Activated CD4-positive, alpha-beta T cell treated with anti-CD3 and anti-CD28 coated beads, Interleukin-2, amount 10 ng/mL, durations not matched to agents 7 days and 5 days (primary cell): ENCODE results near the gene PCDHB5. TPM values are rescaled to one million over a fixed set of nuclear protein-coding genes. Genes with fewer than 3 reads are reported as not detected.
"Not testable (repeated sequence)": the region's sequence is repeated elsewhere in the genome, so short reads cannot be mapped to it uniquely, and the experiment has no call there.

Experiments
- CTCF ChIA-PET: fragments of 350-600 bp; sonication (Branson Sonifier 250); formaldehyde crosslinking; loops from one replicate; lab custom pipeline; 2021; ENCODE audit warnings: antibody characterized with exemption; lab: Charles Lee
- POLR2A ChIA-PET: fragments of 350-600 bp; sonication (Branson Sonifier 250); formaldehyde crosslinking; loops from one replicate; lab custom pipeline; 2021; ENCODE audit warnings: antibody characterized with exemption; lab: Charles Lee
- DNase-seq: peaks from one replicate; pipeline ENCODE4 v3.0.0-alpha.2; 2020
- H3K27ac Mint-ChIP-seq: one replicate; pipeline ENCODE4 v1.8.0; 2021; ENCODE audit warnings: mild to moderate bottlenecking, moderate library complexity, mixed read lengths
- H3K27me3 Mint-ChIP-seq: one replicate; pipeline ENCODE4 v1.8.0; 2021; ENCODE audit warnings: mixed read lengths
- H3K36me3 Mint-ChIP-seq: one replicate; pipeline ENCODE4 v1.8.0; 2021; ENCODE audit warnings: low read depth, mixed read lengths
- H3K4me1 Mint-ChIP-seq: one replicate; pipeline ENCODE4 v1.8.0; 2021; ENCODE audit warnings: mixed read lengths
- H3K4me3 Mint-ChIP-seq: one replicate; pipeline ENCODE4 v1.8.0; 2021; ENCODE audit warnings: mild to moderate bottlenecking, moderate library complexity, mixed read lengths
- H3K9me3 Mint-ChIP-seq: one replicate; pipeline ENCODE4 v1.8.0; 2021; ENCODE audit warnings: mixed read lengths
- total RNA-seq, 2 experiments: library from RNA; stranded (reverse); gene quantifications; one replicate each; pipeline ENCODE4 v1.2.3, GENCODE V29; 2021

Gene PCDHB5
- total RNA-seq, 2 experiments from 2014 or later: not detected

DNA sequence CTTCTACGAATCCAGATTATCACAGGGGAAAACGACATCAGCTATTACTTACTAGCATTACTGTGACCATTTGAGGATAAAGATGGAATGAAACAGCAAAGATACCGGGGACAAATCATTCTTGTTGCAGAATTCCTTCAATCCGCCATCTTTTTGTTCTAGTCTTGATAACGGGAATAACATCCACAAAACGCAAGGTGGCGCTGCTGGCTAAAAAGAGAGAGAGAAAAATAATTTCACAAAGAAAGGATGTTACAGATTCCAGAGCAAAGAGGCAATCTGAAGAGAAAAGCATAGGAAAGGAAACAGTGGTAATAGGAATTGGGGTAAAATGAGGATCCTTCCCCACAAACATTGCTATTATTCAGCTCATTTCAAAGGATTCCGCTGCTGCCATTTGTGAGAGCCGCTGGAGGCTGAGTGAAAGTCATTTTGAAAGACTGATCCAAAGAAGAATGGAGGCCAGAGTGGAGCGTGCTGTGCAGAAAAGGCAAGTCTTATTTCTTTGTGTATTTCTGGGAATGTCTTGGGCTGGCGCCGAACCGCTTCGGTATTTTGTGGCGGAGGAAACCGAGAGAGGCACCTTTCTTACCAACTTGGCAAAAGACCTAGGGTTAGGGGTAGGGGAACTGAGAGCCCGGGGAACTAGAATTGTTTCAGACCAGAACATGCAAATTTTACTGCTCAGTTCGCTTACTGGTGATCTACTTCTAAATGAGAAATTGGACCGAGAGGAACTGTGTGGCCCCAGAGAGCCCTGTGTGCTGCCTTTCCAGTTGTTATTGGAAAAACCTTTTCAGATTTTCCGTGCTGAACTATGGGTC, 37.6 kb downstream of the PCDHB5 start, which contains the start of gene PCDHB7:
Gene PCDHB7, plus strand, starts transcription at position 264 of the 824 bp plus-strand sequence. Its CDS starts 192 bp downstream, at position 456.
- no peaks in the 10 kb centered on the region for H3K4me1 Mint-ChIP-seq
- ChIA-PET CTCF (no interaction called here), POLR2A (no interaction called here)
- peak; percentile 27 for DNase-seq
- no peak within 1 kb of the TSS for H3K27ac Mint-ChIP-seq
- H3K36me3 Mint-ChIP-seq: no peaks in the 10 kb centered on the region
- H3K9me3 Mint-ChIP-seq: peaks cover 13% of the 10 kb centered on the region
- H3K4me3 Mint-ChIP-seq: no peak within 1 kb of the TSS
- H3K27me3 Mint-ChIP-seq: peaks cover 18% of the 10 kb centered on the region

DNA sequence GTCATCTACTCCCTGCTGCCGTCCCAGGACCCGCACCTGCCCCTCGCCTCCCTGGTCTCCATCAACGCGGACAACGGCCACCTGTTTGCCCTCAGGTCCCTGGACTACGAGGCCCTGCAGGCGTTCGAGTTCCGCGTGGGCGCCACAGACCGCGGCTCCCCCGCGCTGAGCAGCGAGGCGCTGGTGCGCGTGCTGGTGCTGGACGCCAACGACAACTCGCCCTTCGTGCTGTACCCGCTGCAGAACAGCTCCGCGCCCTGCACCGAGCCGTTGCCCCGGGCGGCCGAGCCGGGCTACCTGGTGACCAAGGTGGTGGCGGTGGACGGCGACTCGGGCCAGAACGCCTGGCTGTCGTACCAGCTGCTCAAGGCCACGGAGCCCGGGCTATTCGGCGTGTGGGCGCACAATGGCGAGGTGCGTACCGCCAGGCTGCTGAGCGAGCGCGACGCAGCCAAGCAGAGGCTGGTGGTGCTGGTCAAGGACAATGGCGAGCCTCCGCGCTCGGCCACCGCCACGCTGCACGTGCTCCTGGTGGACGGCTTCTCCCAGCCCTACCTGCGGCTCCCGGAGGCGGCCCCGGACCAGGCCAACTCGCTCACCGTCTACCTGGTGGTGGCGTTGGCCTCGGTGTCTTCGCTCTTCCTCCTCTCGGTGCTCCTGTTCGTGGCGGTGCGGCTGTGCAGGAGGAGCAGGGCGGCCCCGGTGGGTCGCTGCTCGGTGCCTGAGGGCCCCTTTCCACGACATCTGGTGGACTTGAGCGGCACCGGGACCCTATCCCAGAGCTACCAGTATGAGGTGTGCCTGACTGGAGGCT, 39.5 kb downstream of the PCDHB5 start:
- H3K4me1 Mint-ChIP-seq, POLR2A ChIA-PET, H3K4me3 Mint-ChIP-seq, H3K36me3 Mint-ChIP-seq, CTCF ChIA-PET, DNase-seq, H3K27ac Mint-ChIP-seq: not testable (repeated sequence)
- Mint-ChIP-seq H3K9me3 (peaks cover 13% of the 10 kb centered on the region), H3K27me3 (peaks cover 18% of the 10 kb centered on the region)

DNA sequence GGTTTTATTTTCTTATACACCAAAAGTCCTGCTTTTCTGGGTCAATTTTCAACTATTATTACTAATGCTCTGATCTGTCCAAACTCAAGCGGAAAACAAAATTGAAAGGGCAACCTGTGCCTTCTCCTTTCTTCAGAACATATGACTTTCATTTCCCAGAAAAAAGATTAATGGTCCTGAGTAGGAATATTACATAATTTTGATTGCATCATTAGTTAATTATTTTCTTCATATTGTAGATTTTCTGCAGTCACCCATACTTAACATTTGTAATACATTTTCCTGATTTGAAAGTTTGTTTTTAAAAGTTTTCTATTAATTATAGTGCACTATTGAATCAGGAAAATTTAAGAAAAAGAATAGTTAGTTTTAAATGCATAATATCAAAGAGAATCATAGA, 40.9 kb downstream of the PCDHB5 start:
- peaks cover 16% of the 10 kb centered on the region for H3K9me3 Mint-ChIP-seq
- H3K27ac Mint-ChIP-seq: no peak overlapping the region
- CTCF ChIA-PET: no interaction called here
- H3K27me3 Mint-ChIP-seq: peaks cover 16% of the 10 kb centered on the region
- H3K4me3 Mint-ChIP-seq: no peak overlapping the region
- H3K36me3 Mint-ChIP-seq: no peaks in the 10 kb centered on the region
- DNase-seq: no peak
- no peaks in the 10 kb centered on the region for H3K4me1 Mint-ChIP-seq
- POLR2A ChIA-PET: no interaction called here

DNA sequence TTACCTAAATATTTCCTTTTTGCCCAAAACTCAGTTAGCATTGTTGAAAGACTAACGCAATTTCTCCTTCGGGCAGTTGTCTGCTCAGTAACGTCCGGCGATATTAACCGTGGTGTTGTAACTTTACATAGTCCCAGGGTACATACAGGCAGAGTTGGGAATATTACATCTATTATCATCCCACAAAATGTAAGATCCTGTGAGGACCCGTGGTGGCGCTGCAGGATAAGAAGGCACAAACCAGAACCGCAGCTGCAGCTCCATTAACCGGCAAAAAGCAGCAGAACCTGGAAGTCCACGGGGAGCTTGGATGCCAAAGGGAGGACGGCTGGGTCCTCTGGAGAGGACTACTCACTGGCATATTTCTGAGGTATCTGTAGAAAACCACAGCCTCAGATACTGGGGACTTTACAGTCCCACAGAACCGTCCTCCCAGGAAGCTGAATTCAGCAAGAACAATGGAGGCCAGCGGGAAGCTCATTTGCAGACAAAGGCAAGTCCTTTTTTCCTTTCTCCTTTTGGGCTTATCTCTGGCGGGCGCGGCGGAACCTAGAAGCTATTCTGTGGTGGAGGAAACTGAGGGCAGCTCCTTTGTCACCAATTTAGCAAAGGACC, 42.7 kb downstream of the PCDHB5 start, which contains the start of gene PCDHB8:
Gene PCDHB8, plus strand, starts transcription at position 214 of the 615 bp plus-strand sequence. Its CDS starts 245 bp downstream, at position 459.
- DNase-seq, H3K27ac Mint-ChIP-seq, H3K4me1 Mint-ChIP-seq, H3K4me3 Mint-ChIP-seq, H3K36me3 Mint-ChIP-seq, POLR2A ChIA-PET: not testable (repeated sequence)
- Mint-ChIP-seq H3K27me3 (peaks cover 12% of the 10 kb centered on the region), H3K9me3 (peaks cover 21% of the 10 kb centered on the region)
- CTCF ChIA-PET: interaction anchor here (1.2 kb wide), 1 partner anchor 28 kb away, joined by 3 read pairs; the partner anchor contains the start of gene PCDHB6

GRCh38 chr5:141179371-141179770, 44.4 kb downstream of the PCDHB5 start:
- H3K4me3 Mint-ChIP-seq, CTCF ChIA-PET, H3K27me3 Mint-ChIP-seq, H3K36me3 Mint-ChIP-seq, H3K4me1 Mint-ChIP-seq, POLR2A ChIA-PET, DNase-seq, H3K27ac Mint-ChIP-seq: not testable (repeated sequence)
- H3K9me3 Mint-ChIP-seq: peaks cover 15% of the 10 kb centered on the region

GRCh38 chr5:141179876-141180275, 44.9 kb downstream of the PCDHB5 start:
- CTCF ChIA-PET, H3K4me3 Mint-ChIP-seq, POLR2A ChIA-PET: not testable (repeated sequence)

GRCh38 chr5:141180313-141180712, 45.3 kb downstream of the PCDHB5 start:
- Mint-ChIP-seq H3K27ac (no peak overlapping the region), H3K4me3 (no peak overlapping the region)

More at GRCh38 chr5:141179876-141180275, 44.9 kb downstream of the PCDHB5 start:
- H3K9me3 Mint-ChIP-seq: peaks cover 19% of the 10 kb centered on the region
- not testable (repeated sequence) for DNase-seq, H3K27me3 Mint-ChIP-seq, H3K27ac Mint-ChIP-seq, H3K4me1 Mint-ChIP-seq, H3K36me3 Mint-ChIP-seq

GRCh38 chr5:141182248-141182647, 47.2 kb downstream of the PCDHB5 start, which contains the start of gene PCDHB16:
Gene PCDHB16, plus strand, starts transcription at chr5:141182387. Its CDS starts 173 bp downstream, at chr5:141182560.
- ChIA-PET CTCF (interaction anchor here (1.3 kb wide), 1 partner anchor 239 kb away, joined by 4 read pairs; the partner anchor contains the start of gene PCDHGA11), POLR2A (no interaction called here)
- H3K27me3 Mint-ChIP-seq: peaks cover 6% of the 10 kb centered on the region
- peaks cover 5% of the 10 kb centered on the region for H3K36me3 Mint-ChIP-seq
- no peak within 1 kb of the TSS for H3K4me3 Mint-ChIP-seq
- no peaks in the 10 kb centered on the region for H3K4me1 Mint-ChIP-seq
- peak within 1 kb of the TSS; percentile 31 for H3K27ac Mint-ChIP-seq
- no peak for DNase-seq
- H3K9me3 Mint-ChIP-seq: peaks cover 22% of the 10 kb centered on the region

More at GRCh38 chr5:141180313-141180712, 45.3 kb downstream of the PCDHB5 start:
- no peak for DNase-seq
- Mint-ChIP-seq H3K9me3 (peaks cover 22% of the 10 kb centered on the region), H3K4me1 (no peaks in the 10 kb centered on the region), H3K36me3 (peaks cover 5% of the 10 kb centered on the region), H3K27me3 (peaks cover 6% of the 10 kb centered on the region)
- CTCF ChIA-PET: no interaction called here
- POLR2A ChIA-PET: no interaction called here

GRCh38 chr5:141184117-141184855, 49.3 kb downstream of the PCDHB5 start:
- H3K27me3 Mint-ChIP-seq, H3K27ac Mint-ChIP-seq, CTCF ChIA-PET, DNase-seq, POLR2A ChIA-PET, H3K36me3 Mint-ChIP-seq, H3K4me1 Mint-ChIP-seq, H3K4me3 Mint-ChIP-seq: not testable (repeated sequence)
- peaks cover 25% of the 10 kb centered on the region for H3K9me3 Mint-ChIP-seq

DNA sequence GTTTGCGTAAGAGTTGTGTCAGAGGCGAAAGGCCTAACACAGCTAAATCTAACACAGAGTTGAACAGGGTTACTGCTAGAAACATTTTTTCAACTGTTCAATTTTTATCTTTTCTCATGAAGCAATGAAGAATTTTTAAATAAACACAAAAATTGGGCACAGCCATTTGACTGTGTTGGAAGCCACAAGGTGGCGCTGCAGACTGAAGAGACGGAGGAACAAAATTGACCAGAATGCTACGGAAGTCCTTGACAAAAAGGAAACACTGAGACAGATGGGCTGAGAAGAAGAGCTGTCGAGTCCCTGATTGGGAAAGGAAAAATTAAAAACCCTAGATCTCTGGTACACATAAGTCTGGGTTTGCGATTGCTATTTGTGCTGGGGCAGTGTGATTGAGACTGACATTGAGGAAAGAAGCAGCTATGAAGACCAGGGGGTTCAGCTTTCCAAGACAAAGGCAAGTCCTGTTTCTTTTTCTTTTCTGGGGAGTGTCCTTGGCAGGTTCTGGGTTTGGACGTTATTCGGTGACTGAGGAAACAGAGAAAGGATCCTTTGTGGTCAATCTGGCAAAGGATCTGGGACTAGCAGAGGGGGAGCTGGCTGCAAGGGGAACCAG, 52.0 kb downstream of the PCDHB5 start, which contains the start of gene PCDHB9:
Gene PCDHB9, plus strand, starts transcription at position 265 of the 616 bp plus-strand sequence. Its CDS starts 158 bp downstream, at position 423.
- Mint-ChIP-seq H3K27ac (no peak within 1 kb of the TSS), H3K9me3 (peaks cover 24% of the 10 kb centered on the region), H3K36me3 (peaks cover 7% of the 10 kb centered on the region), H3K4me3 (no peak within 1 kb of the TSS), H3K4me1 (no peaks in the 10 kb centered on the region), H3K27me3 (peaks cover 8% of the 10 kb centered on the region)
- ChIA-PET POLR2A (no interaction called here), CTCF (interaction anchor here (0.6 kb wide), 1 partner anchor 371 kb away, joined by 4 read pairs; no protein-coding TSS in a partner anchor)
- DNase-seq: no peak
